Colonic mucosa (tissue), 4 donors: ENCODE results near the gene ST6GALNAC6. TPM values are rescaled to one million over a fixed set of nuclear protein-coding genes. Genes with fewer than 3 reads are reported as not detected.

Experiments
- DNase-seq: peaks from one replicate; pipeline ENCODE4 v3.0.0-alpha.2; 2020
- H3K27ac ChIP-seq: fragments of 200-600 bp; one replicate; pipeline ENCODE4 v1.8.0; 2021
- H3K27me3 ChIP-seq: fragments of 200-600 bp; one replicate; pipeline ENCODE4 v1.8.0; 2021
- H3K36me3 ChIP-seq: fragments of 200-600 bp; one replicate; pipeline ENCODE4 v1.8.0; 2021
- H3K4me1 ChIP-seq: fragments of 200-600 bp; one replicate; pipeline ENCODE4 v1.8.0; 2021; ENCODE audit warnings: mild to moderate bottlenecking
- H3K4me3 ChIP-seq: fragments of 200-600 bp; one replicate; pipeline ENCODE4 v1.8.0; 2021
- H3K9ac ChIP-seq, 2 donors: one replicate each; pipeline ENCODE4 v1.7.0; 2013; ENCODE audit warnings: control low read depth in 2 of 2, low read depth in 2 of 2, low read length in 2 of 2
- H3K9me3 ChIP-seq: fragments of 200-600 bp; one replicate; pipeline ENCODE4 v1.8.0; 2021
- intact Hi-C: fragments of 100-400 bp; cut with DNase I; formaldehyde crosslinking; loops from one replicate; pipeline ENCODE4 v1.14.1; 2022
- total RNA-seq, 2 donors: library from RNA; stranded (reverse); fragmentation: NEBNext Ultra II Directional in 1 of 2; extraction: Animal tissue kit (Norgen Biotek cat#: 25700) in 1 of 2; gene quantifications; one replicate each; pipeline ENCODE4 v1.2.1, GENCODE V29; 2021
- TF ChIP-seq, protein P1 (sequence below): fragments of 200-600 bp; IDR thresholded peaks from one replicate; pipeline ENCODE4 v1.8.0; 2022; ENCODE audit warnings: antibody characterized with exemption, mild to moderate bottlenecking
- donor health status: healthy.
- donor health status: DM: no; HTN: no; CAD: no.
- donor health status: DM: no; HTN: no; CAD: no.

ST6GALNAC6 gene
- total RNA-seq, 2 donors from 2014 or later, result 251 to 279 TPM

DNA sequence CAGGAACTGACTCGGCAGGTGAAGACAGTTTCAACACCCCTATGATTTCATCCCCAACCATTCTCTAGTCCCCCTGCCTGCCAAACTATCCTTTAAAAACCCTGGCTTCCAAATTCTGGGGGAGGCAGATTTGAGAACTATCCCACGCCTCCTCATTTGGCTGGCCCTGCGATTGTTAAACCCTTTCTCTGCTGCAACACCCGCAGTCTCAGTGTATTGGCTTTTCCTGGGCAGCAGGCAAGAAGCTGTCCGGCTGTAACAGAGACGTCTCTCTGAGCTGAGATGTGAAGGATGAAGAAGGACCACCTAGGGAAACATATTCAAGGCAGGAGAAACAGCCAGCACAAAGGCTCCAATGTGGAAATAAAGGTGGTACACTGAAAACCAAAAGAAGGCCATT is 6.6 kb downstream of the ST6GALNAC6 start:
- no peak overlapping the region for H3K4me3 ChIP-seq
- no peak for DNase-seq
- H3K36me3 ChIP-seq, result peaks cover 37% of the 10 kb centered on the region
- TF ChIP-seq, protein P1, sequence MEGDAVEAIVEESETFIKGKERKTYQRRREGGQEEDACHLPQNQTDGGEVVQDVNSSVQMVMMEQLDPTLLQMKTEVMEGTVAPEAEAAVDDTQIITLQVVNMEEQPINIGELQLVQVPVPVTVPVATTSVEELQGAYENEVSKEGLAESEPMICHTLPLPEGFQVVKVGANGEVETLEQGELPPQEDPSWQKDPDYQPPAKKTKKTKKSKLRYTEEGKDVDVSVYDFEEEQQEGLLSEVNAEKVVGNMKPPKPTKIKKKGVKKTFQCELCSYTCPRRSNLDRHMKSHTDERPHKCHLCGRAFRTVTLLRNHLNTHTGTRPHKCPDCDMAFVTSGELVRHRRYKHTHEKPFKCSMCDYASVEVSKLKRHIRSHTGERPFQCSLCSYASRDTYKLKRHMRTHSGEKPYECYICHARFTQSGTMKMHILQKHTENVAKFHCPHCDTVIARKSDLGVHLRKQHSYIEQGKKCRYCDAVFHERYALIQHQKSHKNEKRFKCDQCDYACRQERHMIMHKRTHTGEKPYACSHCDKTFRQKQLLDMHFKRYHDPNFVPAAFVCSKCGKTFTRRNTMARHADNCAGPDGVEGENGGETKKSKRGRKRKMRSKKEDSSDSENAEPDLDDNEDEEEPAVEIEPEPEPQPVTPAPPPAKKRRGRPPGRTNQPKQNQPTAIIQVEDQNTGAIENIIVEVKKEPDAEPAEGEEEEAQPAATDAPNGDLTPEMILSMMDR, result no peak
- no peaks in the 10 kb centered on the region for H3K9me3 ChIP-seq
- H3K27ac ChIP-seq, result no peak overlapping the region
- peaks cover 4% of the 10 kb centered on the region for H3K4me1 ChIP-seq
- intact Hi-C loops, result no loop called here
- H3K27me3 ChIP-seq, result no peaks in the 10 kb centered on the region
- H3K9ac ChIP-seq, result no peak overlapping the region

DNA sequence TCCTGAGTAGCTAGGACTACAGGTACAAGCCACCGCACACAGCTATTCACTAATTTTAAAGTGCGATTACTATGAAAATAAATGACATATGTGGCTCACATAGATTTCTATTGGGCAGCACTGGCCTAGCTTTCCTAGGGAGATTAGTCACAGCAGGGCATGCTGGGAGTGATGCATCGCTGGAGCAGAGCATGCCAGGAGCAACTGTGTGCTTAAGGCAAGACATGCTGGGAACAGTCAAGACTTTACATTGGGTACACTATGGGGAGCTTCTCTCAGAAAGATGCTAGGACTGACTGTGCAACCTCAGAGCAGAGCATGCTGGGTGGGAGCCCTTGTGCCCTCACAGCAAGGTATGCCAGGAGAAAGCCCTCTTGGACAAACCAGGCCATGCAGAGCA is 9.3 kb downstream of the ST6GALNAC6 start:
- intact Hi-C loops, result no loop called here
- H3K4me3 ChIP-seq, result no peak overlapping the region
- no peaks in the 10 kb centered on the region for H3K4me1 ChIP-seq
- no peak overlapping the region for H3K27ac ChIP-seq
- no peaks in the 10 kb centered on the region for H3K27me3 ChIP-seq
- H3K36me3 ChIP-seq, result peaks cover 41% of the 10 kb centered on the region
- TF ChIP-seq, protein P1, result no peak
- no peak overlapping the region for H3K9ac ChIP-seq
- H3K9me3 ChIP-seq, result no peaks in the 10 kb centered on the region
- no peak for DNase-seq

DNA sequence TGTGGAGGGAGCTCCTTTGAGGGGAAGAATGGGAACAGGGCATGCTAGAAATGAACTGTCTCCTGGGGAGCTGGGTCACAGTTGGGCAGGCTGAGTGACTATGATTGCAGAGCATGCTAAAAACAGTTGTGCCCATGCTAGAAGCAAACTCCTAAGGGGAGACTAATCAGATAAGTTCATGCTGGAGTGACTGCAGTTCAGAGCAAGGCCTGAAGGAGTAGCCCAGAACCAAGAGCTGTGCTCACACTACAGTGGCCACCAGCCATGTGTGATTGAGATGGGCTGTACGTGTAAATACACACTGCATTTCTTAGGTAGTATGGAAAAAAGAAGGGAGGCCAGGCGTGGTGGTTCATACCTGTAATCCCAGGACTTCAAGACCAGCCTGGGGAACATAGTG is 11.6 kb downstream of the ST6GALNAC6 start:
- Histone ChIP-seq H3K9me3 (no peaks in the 10 kb centered on the region), H3K27ac (no peak overlapping the region), H3K4me1 (no peaks in the 10 kb centered on the region), H3K27me3 (no peaks in the 10 kb centered on the region), H3K9ac (no peak overlapping the region), H3K4me3 (no peak overlapping the region), H3K36me3 (peaks cover 20% of the 10 kb centered on the region)
- TF ChIP-seq, protein P1, result no peak
- DNase-seq, result no peak
- intact Hi-C loops, result no loop called here

DNA sequence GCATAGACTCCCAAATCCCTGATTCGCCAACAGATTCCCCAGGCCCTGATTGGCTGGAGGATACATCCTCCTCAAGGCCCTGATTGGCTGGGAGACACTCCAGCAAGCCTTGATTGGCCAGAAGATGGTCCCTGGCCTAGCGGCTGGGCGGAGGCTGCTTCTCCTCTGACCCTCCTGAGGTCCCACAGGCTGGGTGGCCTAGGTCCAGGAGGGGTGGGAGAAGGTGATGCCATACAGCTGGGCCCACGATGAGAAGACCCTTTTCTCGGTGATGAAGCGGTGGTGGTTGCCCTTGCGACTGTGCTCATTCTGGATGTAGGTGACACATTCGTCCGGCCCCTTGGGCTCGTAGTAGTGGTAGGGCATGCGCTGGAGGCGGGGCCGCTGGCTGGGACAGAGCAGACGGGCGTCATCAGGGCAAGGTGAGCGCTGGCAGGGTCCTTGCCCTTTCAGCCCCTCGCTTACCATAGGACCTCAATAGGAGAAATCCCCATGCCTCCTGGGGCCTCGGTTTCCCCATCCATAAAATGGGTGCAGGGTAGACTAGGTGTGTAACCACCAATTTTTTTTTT is 12.9 kb downstream of the ST6GALNAC6 start:
- Histone ChIP-seq H3K4me1 (no peaks in the 10 kb centered on the region), H3K4me3 (no peak overlapping the region), H3K9ac (no peak overlapping the region), H3K9me3 (no peaks in the 10 kb centered on the region), H3K27ac (no peak overlapping the region), H3K27me3 (no peaks in the 10 kb centered on the region), H3K36me3 (peaks cover 14% of the 10 kb centered on the region)
- DNase-seq, result no peak
- intact Hi-C loops, result no loop called here
- TF ChIP-seq, protein P1, result no peak

DNA sequence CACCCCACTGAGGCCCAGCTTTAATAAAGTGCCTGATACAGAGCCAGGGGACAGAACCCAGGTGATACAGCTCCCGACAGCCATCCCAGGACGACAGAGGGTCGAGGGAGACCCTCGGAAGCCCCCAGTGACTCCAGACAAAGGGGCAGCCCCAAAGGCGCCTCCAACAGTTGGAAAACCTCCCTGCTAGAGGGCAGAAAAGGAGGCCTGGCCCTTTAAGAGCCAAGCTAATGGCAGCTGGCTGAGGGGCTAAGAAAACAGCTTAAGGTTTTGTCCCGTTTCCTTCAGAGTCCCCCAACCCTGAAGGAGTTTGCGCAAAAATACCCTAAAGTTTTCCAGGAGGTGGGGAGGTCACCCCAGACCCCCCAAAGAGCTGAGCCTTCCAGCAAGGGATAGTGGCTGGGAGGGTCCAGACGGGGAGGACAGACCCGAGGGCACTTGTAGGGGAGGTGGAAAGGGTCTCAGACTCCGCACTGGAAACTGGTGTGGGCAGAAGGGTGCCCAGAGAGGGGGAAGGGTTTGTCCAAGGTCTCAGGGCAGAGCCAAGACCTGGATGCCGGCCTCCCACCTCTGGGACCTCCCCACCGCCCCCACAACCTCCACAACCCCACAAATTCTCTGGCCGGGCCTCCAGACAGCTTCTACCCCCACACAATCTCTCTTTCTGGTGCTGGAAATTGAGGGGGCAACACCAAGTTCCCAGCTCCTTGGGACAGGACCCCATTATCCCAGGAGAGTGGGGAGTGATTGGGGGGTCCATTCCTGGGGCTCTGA is 13.7 kb downstream of the ST6GALNAC6 start:
- no peak overlapping the region for H3K4me3 ChIP-seq
- no peaks in the 10 kb centered on the region for H3K9me3 ChIP-seq
- no peak overlapping the region for H3K9ac ChIP-seq
- TF ChIP-seq, protein P1, result no peak
- peaks cover 14% of the 10 kb centered on the region for H3K36me3 ChIP-seq
- intact Hi-C loops, result no loop called here
- DNase-seq, result no peak
- H3K27me3 ChIP-seq, result no peaks in the 10 kb centered on the region
- no peak overlapping the region for H3K27ac ChIP-seq
- H3K4me1 ChIP-seq, result no peaks in the 10 kb centered on the region
